A172 (cell line): ENCODE results near the gene RAB11FIP3. TPM values are rescaled to one million over a fixed set of nuclear protein-coding genes. Genes with fewer than 3 reads are reported as not detected.

Experiments
- DNase-seq: peaks from one replicate; pipeline ENCODE4 v3.0.0-alpha.2; 2015; ENCODE audit warnings: low spot score
- total RNA-seq: library from RNA; depleted of rRNA; stranded (reverse); fragments of >200 nt; shearing (Covaris generic); gene quantifications from 2 replicates; pipeline ENCODE4 v1.2.3, GENCODE V29; 2014; rRNA removed

RAB11FIP3 gene
- total RNA-seq, 1 experiment from 2014 or later, result 22.0 TPM

DNA sequence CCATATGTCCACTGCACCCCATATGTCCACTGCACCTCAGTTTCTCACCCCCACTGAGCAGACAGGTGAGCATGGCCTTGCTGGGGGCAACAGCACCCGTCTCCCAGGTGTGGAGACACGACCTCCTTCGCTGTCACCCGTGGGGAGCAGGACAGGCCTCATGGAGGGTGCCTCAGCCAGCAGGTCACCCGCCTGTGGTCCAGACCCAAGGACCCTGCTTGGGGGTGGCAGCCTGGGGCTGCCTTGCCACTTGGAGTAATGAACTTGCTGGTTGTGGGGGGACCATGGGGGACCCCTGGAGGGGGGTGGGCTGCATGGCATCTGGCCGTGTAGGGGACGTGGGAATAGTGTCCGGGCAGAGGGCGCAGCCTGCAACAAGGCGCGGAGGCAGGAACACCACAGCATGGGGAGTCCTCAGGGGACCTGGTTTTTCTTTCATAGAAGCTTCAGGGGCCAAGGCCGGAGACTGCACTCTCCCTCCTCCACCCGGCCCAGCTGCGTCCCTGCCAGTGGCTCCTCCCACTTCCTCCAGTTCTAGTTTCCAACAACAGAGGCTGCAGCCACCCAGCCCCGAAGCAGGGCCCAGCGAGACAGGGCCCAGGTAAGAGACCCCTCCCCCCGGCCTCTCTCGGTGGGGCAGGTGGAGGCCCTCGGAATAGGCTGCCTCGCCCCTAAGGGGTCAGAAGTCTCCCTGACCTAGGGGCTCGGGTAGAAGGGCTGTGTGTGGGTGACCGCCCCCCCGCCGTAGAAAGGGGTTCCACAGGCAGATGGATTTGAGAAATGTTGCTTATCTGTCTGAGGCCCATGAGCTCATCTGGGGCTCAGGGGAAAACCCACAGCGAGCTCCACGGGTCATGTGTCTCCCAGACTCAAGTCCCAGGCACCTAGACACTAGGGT lies 141.3 kb downstream of the RAB11FIP3 start, which contains the start of gene NHLRC4:
Gene NHLRC4 (plus strand): TSS at position 531 of the 898 bp plus-strand sequence. CDS start 1,043 bp downstream, outside the sequence.
- no peak for DNase-seq

GRCh38 chr16:567373-568256 lies 142.2 kb downstream of the RAB11FIP3 start:
- DNase-seq, result no peak

DNA sequence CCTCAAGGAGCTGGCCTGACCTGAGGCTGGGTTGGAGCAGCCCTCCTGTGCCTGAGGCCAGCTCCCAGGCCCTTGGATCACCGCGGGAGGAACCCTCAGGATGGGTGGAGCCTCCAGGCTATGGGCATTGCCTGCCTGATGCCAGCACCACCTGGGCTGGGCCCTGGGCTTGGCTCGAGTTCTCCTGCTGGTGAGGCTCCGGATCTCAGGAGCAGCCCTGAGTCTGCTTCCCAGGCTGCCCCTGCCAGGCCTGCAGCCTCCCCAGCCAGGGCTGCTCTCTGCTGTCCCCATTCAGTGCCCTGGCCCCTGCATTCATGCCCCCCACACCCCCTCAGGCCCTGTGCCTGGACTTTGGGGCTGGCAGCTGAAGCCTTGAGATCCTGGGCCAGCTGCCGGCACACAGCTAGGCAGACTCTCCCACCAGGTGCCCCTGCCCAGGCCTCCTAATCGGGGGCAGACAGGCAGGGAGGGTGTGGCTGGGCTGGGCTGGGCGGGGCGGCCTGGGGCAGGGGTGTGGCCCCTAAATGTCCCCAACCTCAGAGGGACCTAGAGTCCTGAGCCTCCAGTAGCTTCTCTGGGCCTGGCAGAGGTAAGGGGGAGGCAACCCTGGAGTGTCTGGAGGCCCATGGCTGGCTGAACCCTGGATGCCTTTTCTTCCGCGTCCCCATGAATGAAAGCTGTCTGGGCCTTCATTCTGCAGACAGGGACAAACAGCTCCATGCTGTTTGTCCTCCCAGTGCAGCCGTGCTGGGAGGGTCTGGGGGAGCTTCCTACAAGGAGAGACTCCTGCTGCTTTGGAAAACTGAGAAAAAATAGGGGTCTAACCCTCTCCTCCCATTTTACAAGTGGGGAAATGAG lies 143.2 kb downstream of the RAB11FIP3 start:
- no peak for DNase-seq

DNA sequence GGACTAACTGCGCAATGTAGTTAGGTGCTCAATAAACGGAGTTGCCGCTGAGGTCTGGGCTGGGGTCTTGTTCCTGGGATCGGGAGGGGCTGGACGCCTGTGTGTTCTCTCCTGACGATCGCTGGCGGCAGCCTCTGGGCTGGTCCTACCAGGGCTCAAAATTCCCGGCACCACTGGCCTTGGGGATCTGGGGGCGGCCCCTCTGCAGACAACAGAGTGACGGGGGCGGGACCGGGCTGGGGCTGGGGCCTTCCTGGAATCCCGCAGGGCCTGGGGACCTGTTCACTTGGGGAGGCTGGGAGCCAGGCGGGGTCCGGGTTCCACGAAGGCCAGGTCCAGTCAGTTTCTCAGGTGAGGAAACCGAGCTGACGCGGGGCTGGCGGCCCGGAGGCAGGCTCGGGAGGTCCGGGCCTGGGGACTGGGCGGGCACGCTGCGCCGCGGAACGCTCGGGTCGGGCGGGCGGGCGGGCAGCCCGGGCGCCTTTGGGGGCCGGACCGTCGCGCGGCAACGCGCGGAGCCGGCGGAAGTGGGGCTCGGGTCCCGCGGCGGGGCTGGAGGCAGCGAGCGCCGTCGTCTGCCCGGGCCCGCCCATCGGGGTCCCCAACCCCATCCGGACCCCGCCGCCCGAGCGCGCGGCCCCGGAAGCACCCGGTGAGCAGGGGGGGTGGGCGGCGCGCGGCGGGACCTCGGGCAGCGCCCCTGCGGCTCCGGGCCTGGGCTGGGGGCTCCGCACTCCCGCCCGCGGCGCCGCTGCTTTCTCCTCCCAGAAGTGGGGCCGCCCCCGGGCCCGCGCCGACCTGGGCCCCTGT lies 144.2 kb downstream of the RAB11FIP3 start, which contains the start of gene PIGQ:
Gene PIGQ (plus strand): TSS at position 524 of the 810 bp plus-strand sequence. CDS start 4,107 bp downstream, outside the sequence.
- peak; percentile 40 for DNase-seq

Other genes starting within 250 kb of the RAB11FIP3 start
- gene HBA1, start 249.0 kb upstream of the RAB11FIP3 start, total RNA-seq, result not detected in 2 replicates
- gene HBQ1, start 245.2 kb upstream of the RAB11FIP3 start, total RNA-seq, result not detected in 2 replicates
- gene LUC7L, start 196.2 kb upstream of the RAB11FIP3 start, total RNA-seq, result 62.4 and 80.0 TPM in 2 replicates
- gene FAM234A, start 190.8 kb upstream of the RAB11FIP3 start, total RNA-seq, result 72.1 and 106 TPM in 2 replicates
- 0.07 TPM in 1 of 2 replicates, not detected in the other for gene RGS11, start 149.7 kb upstream of the RAB11FIP3 start, total RNA-seq
- gene ARHGDIG, start 145.1 kb upstream of the RAB11FIP3 start, total RNA-seq, result 1.1 and 4.0 TPM in 2 replicates
- gene PDIA2, start 142.5 kb upstream of the RAB11FIP3 start, total RNA-seq, result 0.29 and 0.41 TPM in 2 replicates
- 39.0 and 50.5 TPM in 2 replicates for gene AXIN1, start 72.9 kb upstream of the RAB11FIP3 start, total RNA-seq
- gene MRPL28, start 55.1 kb upstream of the RAB11FIP3 start, total RNA-seq, result 234 and 252 TPM in 2 replicates
- 46.6 and 58.5 TPM in 2 replicates for gene PGAP6, start 43.7 kb upstream of the RAB11FIP3 start, total RNA-seq
- 161 and 179 TPM in 2 replicates for gene NME4, start 28.4 kb upstream of the RAB11FIP3 start, total RNA-seq
- gene DECR2, start 23.8 kb upstream of the RAB11FIP3 start, total RNA-seq, result 8.1 and 12.5 TPM in 2 replicates
- gene CAPN15, start 102.1 kb downstream of the RAB11FIP3 start, total RNA-seq, result 53.5 and 60.0 TPM in 2 replicates
- gene PRR35, start 134.7 kb downstream of the RAB11FIP3 start, total RNA-seq, result not detected in 2 replicates
- 0.34 TPM in 1 of 2 replicates, not detected in the other for gene NHLRC4, start 141.4 kb downstream of the RAB11FIP3 start, total RNA-seq
- 76.5 and 77.1 TPM in 2 replicates for gene PIGQ, start 144.3 kb downstream of the RAB11FIP3 start, total RNA-seq
- gene RAB40C, start 164.4 kb downstream of the RAB11FIP3 start, total RNA-seq, result 16.8 and 20.2 TPM in 2 replicates
- 0.24 TPM in 1 of 2 replicates, not detected in the other for gene WFIKKN1, start 205.3 kb downstream of the RAB11FIP3 start, total RNA-seq
- gene METTL26, start 210.7 kb downstream of the RAB11FIP3 start, total RNA-seq, result 126 and 150 TPM in 2 replicates
- gene MCRIP2, start 216.2 kb downstream of the RAB11FIP3 start, total RNA-seq, result 27.8 and 36.1 TPM in 2 replicates
- gene WDR90, start 223.7 kb downstream of the RAB11FIP3 start, total RNA-seq, result 17.1 and 28.7 TPM in 2 replicates
- gene RHOT2, start 242.5 kb downstream of the RAB11FIP3 start, total RNA-seq, result 38.5 and 41.2 TPM in 2 replicates